K562 (cell line): ENCODE results near the gene DCLK2. TPM values are rescaled to one million over a fixed set of nuclear protein-coding genes. Genes with fewer than 3 reads are reported as not detected.

Source experiments
- CAMTA2 ChIP-seq: fragments of 250-450 bp; sonication (Bioruptor Pico); conservative IDR thresholded peaks from 2 replicates; pipeline ENCODE4 v1.5.1; 2022
- CBX1 ChIP-seq: sonication (generic); IDR thresholded peaks from 2 replicates; pipeline ENCODE4 v1.6.1; 2016; ENCODE audit warnings: antibody characterized with exemption, low read depth, mild to moderate bottlenecking
- HNRNPH1 ChIP-seq: fragments of 200-400 bp; formaldehyde crosslinking; optimal IDR thresholded peaks from 2 replicates; pipeline ENCODE3; 2017; ENCODE audit warnings: low read depth, mild to moderate bottlenecking, low read length, moderate library complexity
- TCF7L2 ChIP-seq: fragments of 150-350 bp; IDR thresholded peaks from 2 replicates; pipeline ENCODE4 v1.6.1; 2016; ENCODE audit warnings: low read depth, mild to moderate bottlenecking, low read length, moderate library complexity
- polyA plus RNA-seq, 8 experiments: library from polyadenylated mRNA; depleted of rRNA in 4 of 8; stranded (reverse) in 5 of 8; unstranded in 3 of 8; fragments of >200 nt; fragmentation: Nextera tagmentation in 2 of 8; fragmentation: Illumina TruSeq in 1 of 8; extraction: Ambion mirVana in 2 of 8; extraction: Trizol in 1 of 8; gene quantifications; 2 replicates each; pipeline versions ENCODE4 v1.2.1 to v1.2.3, GENCODE V29; 2011 to 2014; ENCODE audit warnings: inconsistent platforms in 1 of 8, missing spikeins in 1 of 8
- total RNA-seq, 7 experiments: library from RNA; depleted of rRNA in 6 of 7; stranded (reverse); fragments of >200 nt in 6 of 7; fragmentation: Illumina TruSeq in 2 of 7; extraction: Trizol in 2 of 7; gene quantifications; 2 replicates each; pipeline versions ENCODE4 v1.2.1 to v1.2.3, GENCODE V29; 2011 to 2021; ENCODE audit warnings: low replicate concordance in 1 of 7
- TF ChIP-seq, protein P1 (sequence below), 2 experiments: fragments of 450-650 bp; IDR thresholded peaks; 2 replicates each; pipeline ENCODE4 v1.6.1; 2018; ENCODE audit warnings: mild to moderate bottlenecking in 2 of 2, low read depth in 1 of 2; ENCODE audit not compliant: partially characterized antibody in 2 of 2
- TF ChIP-seq, protein P2 (sequence below): sonication (generic); formaldehyde crosslinking; IDR thresholded peaks from 2 replicates; pipeline ENCODE4 v1.8.0; 2022; ENCODE audit warnings: mild to moderate bottlenecking, missing genetic modification reagents, borderline replicate concordance

DCLK2 gene
- total and polyA plus RNA-seq, 9 of the 15 experiments (the other 6 are each of a cell fraction or from before 2014, with no cell fraction given): not detected

DNA sequence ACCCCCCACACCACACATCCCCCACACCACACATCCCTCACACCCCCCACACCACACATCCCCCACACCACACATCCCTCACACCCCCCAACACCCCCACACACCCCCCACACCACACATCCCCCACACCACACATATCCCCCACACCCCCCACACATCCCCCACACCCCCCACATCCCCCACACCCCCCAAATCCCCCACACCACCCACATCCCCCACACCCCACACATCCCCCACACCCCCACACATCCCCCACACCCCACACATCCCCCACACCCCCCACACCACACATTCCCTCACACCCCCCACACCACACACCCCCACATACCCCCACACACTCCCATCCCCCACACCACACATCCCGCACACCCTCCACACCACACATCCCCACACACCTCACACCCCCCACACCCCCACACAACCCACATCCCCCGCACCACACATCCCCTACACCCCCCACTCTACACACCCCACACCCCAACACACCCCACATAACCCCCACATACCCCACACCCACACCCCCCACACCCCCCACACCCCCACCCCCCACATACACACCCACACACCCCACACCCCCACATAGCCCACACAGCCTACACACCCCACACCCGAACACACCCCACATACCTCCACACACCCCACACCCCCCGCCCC lies 172.9 kb downstream of the DCLK2 start (continued):
- TF ChIP-seq, protein P1, sequence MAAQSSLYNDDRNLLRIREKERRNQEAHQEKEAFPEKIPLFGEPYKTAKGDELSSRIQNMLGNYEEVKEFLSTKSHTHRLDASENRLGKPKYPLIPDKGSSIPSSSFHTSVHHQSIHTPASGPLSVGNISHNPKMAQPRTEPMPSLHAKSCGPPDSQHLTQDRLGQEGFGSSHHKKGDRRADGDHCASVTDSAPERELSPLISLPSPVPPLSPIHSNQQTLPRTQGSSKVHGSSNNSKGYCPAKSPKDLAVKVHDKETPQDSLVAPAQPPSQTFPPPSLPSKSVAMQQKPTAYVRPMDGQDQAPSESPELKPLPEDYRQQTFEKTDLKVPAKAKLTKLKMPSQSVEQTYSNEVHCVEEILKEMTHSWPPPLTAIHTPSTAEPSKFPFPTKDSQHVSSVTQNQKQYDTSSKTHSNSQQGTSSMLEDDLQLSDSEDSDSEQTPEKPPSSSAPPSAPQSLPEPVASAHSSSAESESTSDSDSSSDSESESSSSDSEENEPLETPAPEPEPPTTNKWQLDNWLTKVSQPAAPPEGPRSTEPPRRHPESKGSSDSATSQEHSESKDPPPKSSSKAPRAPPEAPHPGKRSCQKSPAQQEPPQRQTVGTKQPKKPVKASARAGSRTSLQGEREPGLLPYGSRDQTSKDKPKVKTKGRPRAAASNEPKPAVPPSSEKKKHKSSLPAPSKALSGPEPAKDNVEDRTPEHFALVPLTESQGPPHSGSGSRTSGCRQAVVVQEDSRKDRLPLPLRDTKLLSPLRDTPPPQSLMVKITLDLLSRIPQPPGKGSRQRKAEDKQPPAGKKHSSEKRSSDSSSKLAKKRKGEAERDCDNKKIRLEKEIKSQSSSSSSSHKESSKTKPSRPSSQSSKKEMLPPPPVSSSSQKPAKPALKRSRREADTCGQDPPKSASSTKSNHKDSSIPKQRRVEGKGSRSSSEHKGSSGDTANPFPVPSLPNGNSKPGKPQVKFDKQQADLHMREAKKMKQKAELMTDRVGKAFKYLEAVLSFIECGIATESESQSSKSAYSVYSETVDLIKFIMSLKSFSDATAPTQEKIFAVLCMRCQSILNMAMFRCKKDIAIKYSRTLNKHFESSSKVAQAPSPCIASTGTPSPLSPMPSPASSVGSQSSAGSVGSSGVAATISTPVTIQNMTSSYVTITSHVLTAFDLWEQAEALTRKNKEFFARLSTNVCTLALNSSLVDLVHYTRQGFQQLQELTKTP (IDR thresholded peaks at IDR 0.05; ENCODE audit: low read depth in 1 of 2, partially characterized antibody in 2 of 2): no peak
- TF ChIP-seq TCF7L2 (no peak), CAMTA2 (CRISPR knock-in tag) (no peak), CBX1 (no peak), HNRNPH1 (no peak)
- TF ChIP-seq, protein P2, sequence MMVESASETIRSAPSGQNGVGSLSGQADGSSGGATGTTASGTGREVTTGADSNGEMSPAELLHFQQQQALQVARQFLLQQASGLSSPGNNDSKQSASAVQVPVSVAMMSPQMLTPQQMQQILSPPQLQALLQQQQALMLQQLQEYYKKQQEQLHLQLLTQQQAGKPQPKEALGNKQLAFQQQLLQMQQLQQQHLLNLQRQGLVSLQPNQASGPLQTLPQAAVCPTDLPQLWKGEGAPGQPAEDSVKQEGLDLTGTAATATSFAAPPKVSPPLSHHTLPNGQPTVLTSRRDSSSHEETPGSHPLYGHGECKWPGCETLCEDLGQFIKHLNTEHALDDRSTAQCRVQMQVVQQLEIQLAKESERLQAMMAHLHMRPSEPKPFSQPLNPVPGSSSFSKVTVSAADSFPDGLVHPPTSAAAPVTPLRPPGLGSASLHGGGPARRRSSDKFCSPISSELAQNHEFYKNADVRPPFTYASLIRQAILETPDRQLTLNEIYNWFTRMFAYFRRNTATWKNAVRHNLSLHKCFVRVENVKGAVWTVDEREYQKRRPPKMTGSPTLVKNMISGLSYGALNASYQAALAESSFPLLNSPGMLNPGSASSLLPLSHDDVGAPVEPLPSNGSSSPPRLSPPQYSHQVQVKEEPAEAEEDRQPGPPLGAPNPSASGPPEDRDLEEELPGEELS (CRISPR knock-in tag): no peak
